H1 (cell line): ENCODE data around the gene PDGFA. TPM values are rescaled to one million over a fixed set of nuclear protein-coding genes. Genes with fewer than 3 reads are reported as not detected.

Experiments
- CTCF ChIA-PET: fragments of 300-600 bp; sonication (Branson Sonifier 250); formaldehyde crosslinking; loops from one replicate; lab custom pipeline; 2021; ENCODE audit not compliant: partially characterized antibody; lab: Charles Lee
- POLR2A ChIA-PET: fragments of 300-600 bp; sonication (Branson Sonifier 250); formaldehyde crosslinking; loops from one replicate; lab custom pipeline; 2021; ENCODE audit warnings: inconsistent platforms; ENCODE audit not compliant: partially characterized antibody; lab: Charles Lee
- DNase-seq, 2 experiments: peaks; one replicate each; pipeline versions ENCODE4 v3.0.0 to v3.0.0-alpha.2; 2010 to 2022; ENCODE audit warnings: low spot score in 2 of 2, low read depth in 1 of 2, mixed read lengths in 1 of 2
- FAIRE-seq: peaks from 2 replicates; lab custom pipeline; 2011; peaks lifted over from hg19 to GRCh38; lab: Jason Lieb, UNC
- H2AFZ ChIP-seq: 2 replicates; pipeline ENCODE4 v1.8.1; 2012; ENCODE audit warnings: low read length, inconsistent platforms
- H2AK5ac ChIP-seq: 2 replicates; pipeline ENCODE4 v1.6.1; 2013; ENCODE audit warnings: low read depth, low read length
- H2BK120ac ChIP-seq: replicated peaks from 2 replicates; pipeline ENCODE3; 2013; ENCODE audit warnings: low read depth, low read length, inconsistent platforms
- H2BK12ac ChIP-seq: 2 replicates; pipeline ENCODE4 v1.6.1; 2013; ENCODE audit warnings: low read depth, low read length
- H2BK15ac ChIP-seq: 2 replicates; pipeline ENCODE4 v1.6.1; 2013; ENCODE audit warnings: low read length
- H2BK20ac ChIP-seq: 2 replicates; pipeline ENCODE4 v1.6.1; 2013; ENCODE audit warnings: low read length
- H2BK5ac ChIP-seq: 2 replicates; pipeline ENCODE4 v1.6.1; 2013; ENCODE audit warnings: low read depth, low read length
- H3K14ac ChIP-seq: 2 replicates; pipeline ENCODE4 v1.6.1; 2013; ENCODE audit warnings: inconsistent platforms; ENCODE audit not compliant: insufficient read length
- H3K18ac ChIP-seq: 2 replicates; pipeline ENCODE4 v1.6.1; 2013; ENCODE audit warnings: low read length; ENCODE audit errors: extremely low read depth
- H3K23ac ChIP-seq: 2 replicates; pipeline ENCODE4 v1.6.1; 2013; ENCODE audit warnings: inconsistent platforms; ENCODE audit not compliant: insufficient read length
- H3K23me2 ChIP-seq: 2 replicates; pipeline ENCODE4 v1.6.1; 2013; ENCODE audit warnings: low read depth, low read length
- H3K27ac ChIP-seq: 2 replicates; pipeline ENCODE4 v1.6.1; 2011; ENCODE audit warnings: low read depth, low read length, inconsistent platforms
- H3K27me3 ChIP-seq, 4 experiments: replicated peaks in 1 of 4; 1 replicate in 1 of 4; 2 replicates in 3 of 4; pipeline versions ENCODE4 v1.6.1 to v1.8.1; 2011 to 2013; ENCODE audit warnings: low read length in 3 of 4, mild to moderate bottlenecking in 3 of 4, inconsistent platforms in 2 of 4, mixed read lengths in 2 of 4, moderate library complexity in 1 of 4; ENCODE audit not compliant: control insufficient read depth in 3 of 4, insufficient read depth in 3 of 4; ENCODE audit errors: extremely low read depth in 1 of 4
- H3K36me3 ChIP-seq, 4 experiments: 2 replicates each; pipeline versions ENCODE4 v1.6.1 to v1.8.1; 2011 to 2013; ENCODE audit warnings: mild to moderate bottlenecking in 4 of 4, low read length in 3 of 4, moderate library complexity in 2 of 4, control low read depth in 1 of 4, inconsistent platforms in 1 of 4; ENCODE audit not compliant: insufficient read depth in 4 of 4, control insufficient read depth in 2 of 4
- H3K4ac ChIP-seq: replicated peaks from 2 replicates; pipeline ENCODE3; 2013; ENCODE audit warnings: low read length, low read depth, mixed read lengths, inconsistent platforms; ENCODE audit not compliant: insufficient read length
- H3K4me1 ChIP-seq, 4 experiments: replicated peaks in 1 of 4; 1 replicate in 1 of 4; 2 replicates in 3 of 4; pipeline versions ENCODE4 v1.6.1 to v1.8.1; 2011 to 2013; ENCODE audit warnings: low read length in 3 of 4, inconsistent platforms in 2 of 4, mixed read lengths in 1 of 4; ENCODE audit not compliant: insufficient read depth in 4 of 4, control insufficient read depth in 3 of 4
- H3K4me2 ChIP-seq, 2 experiments: 2 replicates each; pipeline versions ENCODE4 v1.6.1 to v1.8.1; 2011 to 2013; ENCODE audit warnings: low read depth in 2 of 2, low read length in 2 of 2, control low read depth in 1 of 2, inconsistent platforms in 1 of 2, mild to moderate bottlenecking in 1 of 2; ENCODE audit not compliant: insufficient read depth in 1 of 2
- H3K4me3 ChIP-seq, 4 experiments: fragments of 200-600, 300-600 bp in 1 of 4; sonication (generic), shearing (Covaris generic), sonication (Bioruptor Twin) in 1 of 4; 2 replicates each; pipeline versions ENCODE4 v1.5.1 to v1.8.1; 2011 to 2016; ENCODE audit warnings: low read length in 4 of 4, low read depth in 3 of 4, control low read depth in 2 of 4, inconsistent platforms in 2 of 4, mild to moderate bottlenecking in 2 of 4, mixed read lengths in 1 of 4, moderate library complexity in 1 of 4; ENCODE audit not compliant: insufficient read depth in 2 of 4; ENCODE audit errors: extremely low read depth in 1 of 4
- H3K56ac ChIP-seq: replicated peaks from 2 replicates; pipeline ENCODE3; 2013; ENCODE audit warnings: low read depth, mild to moderate bottlenecking, mixed read lengths, low read length, inconsistent platforms; ENCODE audit not compliant: insufficient read length
- H3K79me1 ChIP-seq: 2 replicates; pipeline ENCODE4 v1.6.1; 2013; ENCODE audit warnings: low read depth, low read length, control low read depth
- H3K79me2 ChIP-seq, 2 experiments: 2 replicates each; pipeline versions ENCODE4 v1.6.1 to v1.8.1; 2012 to 2013; ENCODE audit warnings: low read length in 2 of 2, mild to moderate bottlenecking in 2 of 2, inconsistent platforms in 1 of 2; ENCODE audit not compliant: insufficient read depth in 2 of 2, control insufficient read depth in 1 of 2
- H3K9ac ChIP-seq, 4 experiments: replicated peaks in 1 of 4; 1 replicate in 1 of 4; 2 replicates in 3 of 4; pipeline versions ENCODE4 v1.6.1 to v1.8.1; 2011 to 2013; ENCODE audit warnings: low read depth in 3 of 4, low read length in 3 of 4, control low read depth in 2 of 4, mild to moderate bottlenecking in 2 of 4, moderate library complexity in 2 of 4, inconsistent platforms in 1 of 4; ENCODE audit errors: extremely low read depth in 1 of 4
- H3K9me3 ChIP-seq, 2 experiments: 2 replicates each; pipeline versions ENCODE4 v1.6.1 to v1.8.1; 2012 to 2013; ENCODE audit warnings: mild to moderate bottlenecking in 2 of 2, moderate library complexity in 2 of 2, control low read depth in 1 of 2, inconsistent platforms in 1 of 2, low read depth in 1 of 2, low read length in 1 of 2, mixed read lengths in 1 of 2; ENCODE audit not compliant: insufficient read depth in 2 of 2
- H4K20me1 ChIP-seq, 2 experiments: replicated peaks in 1 of 2; 2 replicates each; pipeline versions ENCODE3 to v1.8.1; 2011 to 2013; ENCODE audit warnings: inconsistent platforms in 2 of 2, low read length in 2 of 2, mild to moderate bottlenecking in 1 of 2; ENCODE audit not compliant: insufficient read depth in 2 of 2, control insufficient read depth in 1 of 2
- H4K5ac ChIP-seq: 2 replicates; pipeline ENCODE4 v1.6.1; 2013; ENCODE audit warnings: low read length, low read depth, mixed read lengths, inconsistent platforms; ENCODE audit not compliant: insufficient read length
- H4K8ac ChIP-seq: 2 replicates; pipeline ENCODE4 v1.8.0; 2013; ENCODE audit warnings: mild to moderate bottlenecking, moderate library complexity, low read length, inconsistent platforms; ENCODE audit not compliant: insufficient read depth; ENCODE audit errors: extremely low read depth
- H4K91ac ChIP-seq: replicated peaks from 2 replicates; pipeline ENCODE3; 2013; ENCODE audit warnings: low read length, mixed read lengths, inconsistent platforms; ENCODE audit not compliant: insufficient read length
- CHD1 ChIP-seq: IDR thresholded peaks from 2 replicates; pipeline ENCODE4 v1.6.1; 2012; ENCODE audit warnings: low read depth, low read length, improper control_type of control experiment
- CTBP2 ChIP-seq: IDR thresholded peaks from 2 replicates; pipeline ENCODE4 v1.7.0; 2011; ENCODE audit warnings: borderline replicate concordance, mild to moderate bottlenecking, moderate library complexity, mixed read lengths, low read length; ENCODE audit not compliant: insufficient read depth, insufficient read length
- EP300 ChIP-seq, 2 experiments: IDR thresholded peaks; 1 replicate in 1 of 2; 2 replicates in 1 of 2; pipeline ENCODE4 v1.6.1; 2011 to 2012; ENCODE audit warnings: low read depth in 2 of 2, low read length in 2 of 2, mild to moderate bottlenecking in 2 of 2, borderline replicate concordance in 1 of 2, inconsistent platforms in 1 of 2, moderate library complexity in 1 of 2
- EZH2 ChIP-seq: fragments of 200-600 bp; sonication (generic); IDR thresholded peaks from 2 replicates; pipeline ENCODE4 v1.7.1; 2012; ENCODE audit warnings: low read depth, mild to moderate bottlenecking, moderate library complexity, low read length, inconsistent platforms; ENCODE audit not compliant: severe bottlenecking
- FOSL1 ChIP-seq: IDR thresholded peaks from 2 replicates; pipeline ENCODE4 v1.6.1; 2011; ENCODE audit warnings: mild to moderate bottlenecking, low read depth, low read length, moderate library complexity; ENCODE audit not compliant: insufficient read depth
- HDAC2 ChIP-seq, 2 experiments: fragments of 300-600 bp in 1 of 2; sonication (generic) in 1 of 2; IDR thresholded peaks; 2 replicates each; pipeline ENCODE4 v1.6.1; 2011 to 2012; ENCODE audit warnings: low read depth in 2 of 2, low read length in 2 of 2, mild to moderate bottlenecking in 2 of 2, moderate library complexity in 2 of 2, borderline replicate concordance in 1 of 2, inconsistent platforms in 1 of 2
- SIX5 ChIP-seq: IDR thresholded peaks from 2 replicates; pipeline ENCODE4 v1.6.1; 2011; ENCODE audit warnings: mild to moderate bottlenecking, low read depth, low read length
- TAF7 ChIP-seq: optimal IDR thresholded peaks from 2 replicates; pipeline ENCODE3; 2011; ENCODE audit warnings: low read depth, mild to moderate bottlenecking, inconsistent platforms, low read length, moderate library complexity, borderline replicate concordance
- TEAD4 ChIP-seq: IDR thresholded peaks from 2 replicates; pipeline ENCODE4 v1.6.1; 2012; ENCODE audit warnings: low read depth, low read length, inconsistent platforms, mixed read lengths
- USF2 ChIP-seq: IDR thresholded peaks from 2 replicates; pipeline ENCODE4 v1.6.1; 2011; ENCODE audit warnings: low read length, improper control_type of control experiment
- WGBS, 2 experiments: shearing (Covaris generic) in 1 of 2; methylation state at CpG; one replicate each; pipeline versions ENCODE4 v1.1.6 to v1.1.7; 2013 to 2015; ENCODE audit warnings: low lambda C conversion rate in 2 of 2, mixed read lengths in 2 of 2, inconsistent platforms in 1 of 2, low coverage in 1 of 2, missing lambda C conversion rate in 1 of 2; ENCODE audit not compliant: insufficient replicate concordance in 2 of 2, insufficient coverage in 1 of 2, insufficient read length in 1 of 2; ENCODE audit errors: extremely low coverage in 1 of 2, missing lambda C conversion rate in 1 of 2; 5-methylcytosine and 5-hydroxymethylcytosine counted together
- polyA plus RNA-seq, 7 experiments: library from polyadenylated mRNA; depleted of rRNA in 3 of 7; stranded (reverse) in 5 of 7; unstranded in 2 of 7; fragments of >200 nt in 5 of 7; fragments of 200-250 nt in 2 of 7; gene quantifications; 1 replicate in 5 of 7; 2 replicates in 1 of 7; 4 replicates in 1 of 7; pipeline versions ENCODE4 v1.2.1 to v1.2.3, GENCODE V29; 2011 to 2013; ENCODE audit warnings: missing spikeins in 2 of 7, mixed read lengths in 2 of 7
- total RNA-seq: library from RNA; stranded (reverse); fragmentation: NEBNext Ultra II Directional; extraction: Animal tissue kit (Norgen Biotek cat#: 25700); gene quantifications from 2 replicates; pipeline ENCODE4 v1.2.1, GENCODE V29; 2021

PDGFA gene
- total and polyA plus RNA-seq, 2 of the 8 experiments (the other 6 are each of a cell fraction or from before 2014, with no cell fraction given): 21.1 to 43.0 TPM

- CTCF ChIA-PET: no interaction called here
- no peak for TF ChIP-seq TEAD4
- no peak for TF ChIP-seq TAF7
- TF ChIP-seq EZH2: no peak
- no peak for TF ChIP-seq HDAC2 (IDR thresholded peaks at IDR 0.05; ENCODE audit: borderline replicate concordance in 1 of 2, low read depth in 2 of 2, low read length in 2 of 2)
- TF ChIP-seq EP300 (IDR thresholded peaks at IDR 0.05; ENCODE audit: borderline replicate concordance in 1 of 2, low read depth in 2 of 2, low read length in 2 of 2): no peak
- TF ChIP-seq CTBP2: no peak
- TF ChIP-seq SIX5: no peak
- TF ChIP-seq FOSL1: no peak
- TF ChIP-seq USF2: no peak
- TF ChIP-seq CHD1: no peak
Observed at GRCh38 chr7:540579-540978, 20.9 kb upstream of the PDGFA start.

More at GRCh38 chr7:540579-540978, 20.9 kb upstream of the PDGFA start:
- H2AFZ ChIP-seq: no peak overlapping the region
- peak overlapping the region; percentile 93; the same call in 1 of the 2 replicates for H2AK5ac ChIP-seq
- POLR2A ChIA-PET: no interaction called here
- FAIRE-seq (no peak), DNase-seq (no peak)
- peak overlapping the region; percentile 90; the same call in 1 of the 2 replicates for H2BK12ac ChIP-seq
- no peak overlapping the region for H3K27ac ChIP-seq
- no peak overlapping the region for H3K4me2 ChIP-seq
- no peaks in the 10 kb centered on the region for H3K23me2 ChIP-seq
- no peak overlapping the region for H3K9ac ChIP-seq
- no peak overlapping the region for H3K56ac ChIP-seq
- peak overlapping the region; percentile 64; the same call in 1 of the 2 replicates for H4K8ac ChIP-seq
- H4K91ac ChIP-seq: no peak overlapping the region
- H3K4ac ChIP-seq: peak overlapping the region; percentile 19
- peaks cover 0 to 3% (median 0%) of the 10 kb centered on the region in 4 experiments; a peak in 1 of 7 replicates for H3K27me3 ChIP-seq
- no peaks in the 10 kb centered on the region for H3K36me3 ChIP-seq
- peaks cover 0 to 15% (median 10%) of the 10 kb centered on the region in 4 experiments; a peak in 5 of 7 replicates for H3K4me1 ChIP-seq
- no peaks in the 10 kb centered on the region for H3K79me2 ChIP-seq
- peak overlapping the region; percentile 1; the same call in 1 of the 2 replicates for H3K18ac ChIP-seq
- H3K14ac ChIP-seq: no peak overlapping the region
- H2BK120ac ChIP-seq: peak overlapping the region; percentile 38
- no peak overlapping the region; the same call in 1 of the 2 replicates for H2BK15ac ChIP-seq
- no peak overlapping the region for H3K4me3 ChIP-seq
- peak overlapping the region; percentile 80; the same call in 1 of the 2 replicates for H2BK20ac ChIP-seq
- no peak overlapping the region for H3K23ac ChIP-seq
- WGBS, 2 experiments: 96% methylated on average over 14 of the region's 14 CpGs; no CpG with 5 or more reads in 1 of the 2 experiments
- no peak overlapping the region for H4K5ac ChIP-seq
- peak overlapping the region; percentile 35; the same call in 1 of the 2 replicates for H2BK5ac ChIP-seq
- H4K20me1 ChIP-seq: no peaks in the 10 kb centered on the region
- H3K9me3 ChIP-seq: peaks cover 0 to 2% of the 10 kb centered on the region in 2 experiments; a peak in 1 of 4 replicates
- no peaks in the 10 kb centered on the region for H3K79me1 ChIP-seq
